Progenitor cell of endocrine pancreas (in vitro differentiated cells): ENCODE data around the gene ZNF780B. TPM values are rescaled to one million over a fixed set of nuclear protein-coding genes. Genes with fewer than 3 reads are reported as not detected.

ENCODE experiments used
- DNase-seq: peaks from one replicate; pipeline ENCODE4 v3.0.0; 2021; ENCODE audit warnings: low spot score; ENCODE audit not compliant: unreplicated experiment
- H3K27ac Mint-ChIP-seq: 2 replicates; pipeline ENCODE4 v1.8.0; 2021; ENCODE audit warnings: mild to moderate bottlenecking, moderate library complexity, mixed read lengths
- H3K27me3 Mint-ChIP-seq: 2 replicates; pipeline ENCODE4 v1.8.0; 2021; ENCODE audit warnings: mixed read lengths
- H3K36me3 Mint-ChIP-seq: 2 replicates; pipeline ENCODE4 v1.8.0; 2022; ENCODE audit warnings: mixed read lengths; ENCODE audit not compliant: insufficient read depth
- H3K4me1 Mint-ChIP-seq: 2 replicates; pipeline ENCODE4 v1.8.0; 2021; ENCODE audit warnings: low read depth, mixed read lengths
- H3K4me3 Mint-ChIP-seq: 2 replicates; pipeline ENCODE4 v1.8.0; 2021; ENCODE audit warnings: low read depth, mild to moderate bottlenecking, moderate library complexity, mixed read lengths
- H3K9me3 Mint-ChIP-seq: 2 replicates; pipeline ENCODE4 v1.8.0; 2021; ENCODE audit warnings: low read depth, mixed read lengths
- total RNA-seq: library from RNA; stranded (reverse); gene quantifications from 2 replicates; pipeline ENCODE4 v1.2.1, GENCODE V29; 2021
- TF ChIP-seq, protein P1 (sequence below): fragments of 200-600 bp; sonication (generic); IDR thresholded peaks from one replicate; pipeline ENCODE4 v1.5.0; 2021; ENCODE audit warnings: antibody characterized with exemption, mild to moderate bottlenecking; ENCODE audit not compliant: unreplicated experiment

ZNF780B gene
- total RNA-seq, 1 donor from 2014 or later: 45.9 TPM

DNA sequence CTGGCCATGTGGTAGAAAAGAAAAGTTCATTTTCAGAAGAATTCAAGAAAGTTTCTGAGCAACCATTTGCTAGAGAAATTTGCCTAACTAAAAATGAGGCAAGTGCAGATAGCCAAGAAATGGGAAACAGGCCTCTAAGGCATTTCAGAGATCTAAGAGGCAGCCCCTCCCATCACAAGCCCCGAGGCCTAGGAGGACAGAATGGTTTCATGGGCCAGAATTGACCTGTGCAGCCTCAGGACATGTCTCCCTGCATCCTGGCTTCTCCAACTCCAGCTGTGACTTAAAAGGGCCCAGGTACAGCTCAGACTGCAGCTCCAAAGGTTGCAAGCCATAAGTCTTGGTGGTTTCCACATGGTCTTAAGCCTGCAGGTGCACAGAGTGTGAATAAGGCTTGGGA, 62.4 kb downstream of the ZNF780B start:
- H3K4me1 Mint-ChIP-seq: peaks cover 17% of the 10 kb centered on the region
- H3K27me3 Mint-ChIP-seq: no peaks in the 10 kb centered on the region
- H3K36me3 Mint-ChIP-seq: peaks cover 8% of the 10 kb centered on the region
- peaks cover 3% of the 10 kb centered on the region for H3K9me3 Mint-ChIP-seq
- no peak overlapping the region for H3K4me3 Mint-ChIP-seq
- no peak for DNase-seq
- H3K27ac Mint-ChIP-seq: no peak overlapping the region
- TF ChIP-seq, protein P1, sequence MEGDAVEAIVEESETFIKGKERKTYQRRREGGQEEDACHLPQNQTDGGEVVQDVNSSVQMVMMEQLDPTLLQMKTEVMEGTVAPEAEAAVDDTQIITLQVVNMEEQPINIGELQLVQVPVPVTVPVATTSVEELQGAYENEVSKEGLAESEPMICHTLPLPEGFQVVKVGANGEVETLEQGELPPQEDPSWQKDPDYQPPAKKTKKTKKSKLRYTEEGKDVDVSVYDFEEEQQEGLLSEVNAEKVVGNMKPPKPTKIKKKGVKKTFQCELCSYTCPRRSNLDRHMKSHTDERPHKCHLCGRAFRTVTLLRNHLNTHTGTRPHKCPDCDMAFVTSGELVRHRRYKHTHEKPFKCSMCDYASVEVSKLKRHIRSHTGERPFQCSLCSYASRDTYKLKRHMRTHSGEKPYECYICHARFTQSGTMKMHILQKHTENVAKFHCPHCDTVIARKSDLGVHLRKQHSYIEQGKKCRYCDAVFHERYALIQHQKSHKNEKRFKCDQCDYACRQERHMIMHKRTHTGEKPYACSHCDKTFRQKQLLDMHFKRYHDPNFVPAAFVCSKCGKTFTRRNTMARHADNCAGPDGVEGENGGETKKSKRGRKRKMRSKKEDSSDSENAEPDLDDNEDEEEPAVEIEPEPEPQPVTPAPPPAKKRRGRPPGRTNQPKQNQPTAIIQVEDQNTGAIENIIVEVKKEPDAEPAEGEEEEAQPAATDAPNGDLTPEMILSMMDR: no peak

DNA sequence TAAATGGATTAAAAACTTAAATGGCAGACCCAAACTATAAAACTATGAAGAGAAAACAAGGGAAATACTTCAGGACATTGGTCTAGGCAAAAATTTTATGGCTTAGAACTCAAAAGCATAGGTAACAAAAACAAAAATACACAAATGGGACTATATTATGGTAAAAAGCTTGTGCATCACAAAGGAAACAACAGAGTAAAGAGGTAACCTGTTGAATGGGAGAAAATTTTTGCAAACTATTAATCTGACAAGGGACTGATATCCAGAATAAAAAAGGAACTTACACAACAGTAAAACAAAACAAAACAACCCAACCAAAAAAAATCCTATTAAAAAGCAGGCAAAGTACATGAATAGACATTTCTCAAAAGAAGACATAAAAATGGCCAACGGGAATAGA, 68.4 kb downstream of the ZNF780B start:
- Mint-ChIP-seq H3K4me3 (no peak overlapping the region), H3K36me3 (peaks cover 28% of the 10 kb centered on the region), H3K4me1 (no peaks in the 10 kb centered on the region), H3K27ac (no peak overlapping the region), H3K9me3 (peaks cover 33% of the 10 kb centered on the region), H3K27me3 (no peaks in the 10 kb centered on the region)
- no peak for DNase-seq
- TF ChIP-seq, protein P1: no peak

DNA sequence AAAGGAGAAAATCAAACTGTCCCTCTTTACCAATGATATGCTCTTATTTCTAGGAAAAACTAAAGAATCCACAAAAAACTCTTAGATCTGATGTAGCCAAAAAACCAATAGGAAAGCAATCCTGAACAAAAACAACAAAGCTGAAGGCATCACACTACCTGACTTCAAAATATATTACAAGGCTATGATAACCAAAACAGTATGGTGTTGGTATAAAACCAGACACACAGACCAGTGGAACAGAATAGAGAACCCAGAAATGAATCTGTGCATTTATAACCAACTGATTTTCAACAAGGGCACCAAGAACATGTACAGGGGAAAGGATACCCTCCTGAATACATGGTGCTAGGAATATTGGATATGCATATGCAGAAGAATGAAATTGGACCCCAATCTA, 68.9 kb downstream of the ZNF780B start:
- H3K36me3 Mint-ChIP-seq: peaks cover 31% of the 10 kb centered on the region
- TF ChIP-seq, protein P1: no peak
- H3K27me3 Mint-ChIP-seq: no peaks in the 10 kb centered on the region
- no peak overlapping the region for H3K27ac Mint-ChIP-seq
- peaks cover 33% of the 10 kb centered on the region for H3K9me3 Mint-ChIP-seq
- no peak overlapping the region for H3K4me3 Mint-ChIP-seq
- no peak for DNase-seq
- H3K4me1 Mint-ChIP-seq: no peaks in the 10 kb centered on the region

DNA sequence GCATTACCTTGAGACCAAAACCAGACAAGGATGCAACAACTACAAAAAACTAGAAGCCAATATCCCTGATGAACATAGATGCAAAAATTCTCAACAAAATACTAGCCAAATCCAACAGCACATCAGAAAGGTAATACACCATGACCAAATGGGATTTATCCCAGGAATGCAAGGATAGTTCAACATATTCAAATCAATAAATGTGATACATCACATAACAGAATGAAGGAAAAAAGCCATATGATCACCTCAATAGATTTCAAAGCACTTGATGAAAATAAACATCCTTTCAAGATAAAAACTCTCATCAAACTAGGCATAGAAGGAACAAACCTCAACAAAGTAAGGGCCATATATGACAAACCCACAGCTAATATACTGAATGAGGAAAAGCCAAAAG, 69.4 kb downstream of the ZNF780B start:
- Mint-ChIP-seq H3K27ac (no peak overlapping the region), H3K36me3 (peaks cover 33% of the 10 kb centered on the region)

DNA sequence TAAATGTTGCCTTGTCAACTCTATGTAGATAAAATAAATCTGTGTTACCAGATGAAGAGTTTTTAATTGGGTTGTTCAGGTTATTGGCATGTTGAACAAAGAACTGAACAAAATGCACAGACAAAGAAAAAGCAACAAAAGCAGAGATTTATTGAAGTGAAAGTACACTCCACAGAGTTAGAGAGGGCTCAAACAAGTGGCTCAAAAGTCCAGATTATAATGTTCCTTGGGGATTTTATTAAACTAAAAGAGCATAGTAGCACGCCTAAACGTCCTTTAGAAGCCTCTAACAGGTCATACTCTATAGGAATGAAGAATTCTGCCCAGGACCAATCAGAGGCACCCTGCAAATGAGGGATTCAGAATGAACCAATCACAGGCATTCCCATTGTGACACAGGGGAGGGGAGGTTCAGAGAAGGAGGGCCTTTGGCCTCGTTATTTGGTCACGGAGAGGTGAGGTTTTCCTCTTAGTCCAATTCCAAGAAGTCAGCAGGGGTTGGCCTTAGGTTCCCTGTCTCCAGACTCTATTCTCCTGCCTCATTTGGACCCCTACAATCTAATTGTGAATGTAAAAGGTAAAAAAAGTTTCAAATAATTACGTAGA, 72.2 kb downstream of the ZNF780B start:
- Mint-ChIP-seq H3K4me3 (no peak overlapping the region), H3K36me3 (peaks cover 49% of the 10 kb centered on the region)

More for the DNA sequence above, 69.4 kb downstream of the ZNF780B start:
- peaks cover 33% of the 10 kb centered on the region for H3K9me3 Mint-ChIP-seq
- H3K4me1 Mint-ChIP-seq: no peaks in the 10 kb centered on the region
- TF ChIP-seq, protein P1: no peak
- no peak for DNase-seq
- no peaks in the 10 kb centered on the region for H3K27me3 Mint-ChIP-seq
- no peak overlapping the region for H3K4me3 Mint-ChIP-seq

More for the DNA sequence above, 72.2 kb downstream of the ZNF780B start:
- TF ChIP-seq, protein P1: no peak
- Mint-ChIP-seq H3K4me1 (no peaks in the 10 kb centered on the region), H3K27ac (no peak overlapping the region), H3K27me3 (no peaks in the 10 kb centered on the region), H3K9me3 (peaks cover 33% of the 10 kb centered on the region)
- no peak for DNase-seq
